SU-DHL-6 (cell line): ENCODE data around the gene ROCK2.

Experiments used
- H2AFZ ChIP-seq: fragments of 200-600 bp; sonication (generic); 2 replicates; pipeline ENCODE4 v1.6.1; 2014; ENCODE audit warnings: low read depth, mild to moderate bottlenecking, moderate library complexity, mixed read lengths, antibody characterized with exemption, low read length; ENCODE audit not compliant: severe bottlenecking
- H3F3A ChIP-seq: fragments of 200-600 bp; shearing (Covaris generic); 2 replicates; pipeline ENCODE4 v1.6.0; 2016; ENCODE audit warnings: antibody characterized with exemption, mild to moderate bottlenecking; ENCODE audit not compliant: insufficient read depth
- H3K27ac ChIP-seq: fragments of 200-600 bp; sonication (generic); 2 replicates; pipeline ENCODE4 v1.5.1; 2016; ENCODE audit warnings: low read depth, mild to moderate bottlenecking, low read length, moderate library complexity, mixed read lengths
- H3K27me3 ChIP-seq: fragments of 200-600 bp; sonication (generic), shearing (Covaris generic); 2 replicates; pipeline ENCODE4 v1.6.0; 2014; ENCODE audit warnings: mild to moderate bottlenecking, low read length
- H3K36me3 ChIP-seq: fragments of 200-600 bp; sonication (generic); 2 replicates; pipeline ENCODE4 v1.6.1; 2014; ENCODE audit warnings: mild to moderate bottlenecking, low read length, mixed read lengths
- H3K4me2 ChIP-seq: fragments of 300-600, 200-600 bp; shearing (Covaris generic), sonication (generic); 2 replicates; pipeline ENCODE4 v1.6.0; 2014; ENCODE audit warnings: low read length, low read depth, mild to moderate bottlenecking; ENCODE audit not compliant: poor library complexity, severe bottlenecking
- H3K4me3 ChIP-seq: fragments of 200-600 bp; sonication (generic); 2 replicates; pipeline ENCODE4 v1.5.1; 2014; ENCODE audit warnings: antibody characterized with exemption, low read length, mild to moderate bottlenecking, mixed read lengths; ENCODE audit not compliant: insufficient read depth, poor library complexity, severe bottlenecking
- H3K79me2 ChIP-seq: fragments of 200-600 bp; sonication (generic); 2 replicates; pipeline ENCODE4 v1.6.1; 2014; ENCODE audit warnings: mild to moderate bottlenecking, low read length, moderate library complexity; ENCODE audit not compliant: insufficient read depth
- H3K9ac ChIP-seq: fragments of 200-600 bp; sonication (generic); 2 replicates; pipeline ENCODE4 v1.7.0; 2014; ENCODE audit warnings: mild to moderate bottlenecking, low read length
- H3K9me2 ChIP-seq: fragments of 200-600 bp; sonication (generic); replicated peaks from 2 replicates; pipeline ENCODE4 v1.6.1; 2014; ENCODE audit warnings: low read length; ENCODE audit not compliant: insufficient read depth
- H3K9me3 ChIP-seq: fragments of 200-600 bp; sonication (generic); 2 replicates; pipeline ENCODE4 v1.6.1; 2014; ENCODE audit warnings: low read length, mixed read lengths; ENCODE audit not compliant: insufficient read depth
- H4K20me1 ChIP-seq: fragments of 200-600 bp; sonication (generic); 2 replicates; pipeline ENCODE4 v1.6.1; 2014; ENCODE audit warnings: low read depth, mild to moderate bottlenecking, antibody characterized with exemption, low read length, moderate library complexity, mixed read lengths
- CTCF ChIP-seq: fragments of 200-600 bp; sonication (generic); IDR thresholded peaks from one replicate; pipeline ENCODE4 v1.5.1; 2017; ENCODE audit warnings: antibody characterized with exemption, mild to moderate bottlenecking, low read length, moderate library complexity; ENCODE audit not compliant: insufficient read depth, poor library complexity, severe bottlenecking
- EZH2phosphoT487 ChIP-seq: fragments of 200-600 bp; sonication (generic), shearing (Covaris generic); conservative IDR thresholded peaks from 2 replicates; pipeline ENCODE4 v1.6.1; 2018; ENCODE audit warnings: mild to moderate bottlenecking, antibody characterized with exemption, low read length, moderate library complexity, mixed read lengths

The ROCK2 gene

GRCh38 chr2:11327871-11328270 is 16.6 kb downstream of the ROCK2 start:
- Histone ChIP-seq H3K27me3 (no peaks in the 10 kb centered on the region), H4K20me1 (peaks cover 34% of the 10 kb centered on the region), H3K9me3 (no peaks in the 10 kb centered on the region), H3K79me2 (peaks cover 93% of the 10 kb centered on the region), H3K36me3 (no peaks in the 10 kb centered on the region), H3K4me3 (no peak overlapping the region), H3K4me2 (no peak overlapping the region), H3K27ac (no peak overlapping the region), H3F3A (0 out of 2 replicates have a peak, but pooled peaks cover 5% of the 10 kb centered on the region), H3K9me2 (no peaks in the 10 kb centered on the region), H3K9ac (no peak overlapping the region), H2AFZ (no peak overlapping the region)
- TF ChIP-seq CTCF (no peak), EZH2phosphoT487 (no peak)

DNA sequence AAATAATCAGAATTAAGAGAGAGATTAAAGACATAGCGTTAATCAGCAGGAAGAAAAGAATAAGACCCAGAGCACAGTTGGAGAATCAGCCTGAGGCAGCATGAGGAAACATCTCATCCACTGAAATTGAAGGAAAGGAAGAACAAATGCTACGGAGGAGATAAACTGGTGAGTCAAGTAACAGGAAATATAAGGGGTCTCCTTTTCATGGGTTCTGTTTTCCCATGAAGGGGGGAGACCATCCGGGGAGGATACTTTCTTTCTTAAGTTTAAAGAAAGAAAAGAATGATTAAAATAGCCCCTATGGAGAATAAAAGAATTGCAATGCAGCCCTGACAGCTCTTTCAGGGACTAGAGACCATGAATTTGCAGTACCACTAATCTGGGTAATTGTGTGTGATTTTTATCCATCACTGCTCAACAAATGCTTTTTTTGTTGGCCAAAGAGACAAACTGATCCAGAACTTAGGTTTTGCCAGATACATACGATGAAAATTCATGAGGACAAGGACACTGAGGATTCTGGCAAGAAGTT is 17.7 kb downstream of the ROCK2 start:
- Histone ChIP-seq H2AFZ (no peak overlapping the region), H3F3A (0 out of 2 replicates have a peak, but pooled peaks cover 5% of the 10 kb centered on the region), H3K27ac (no peak overlapping the region), H4K20me1 (peaks cover 29% of the 10 kb centered on the region), H3K36me3 (no peaks in the 10 kb centered on the region), H3K9me3 (no peaks in the 10 kb centered on the region), H3K79me2 (peaks cover 92% of the 10 kb centered on the region), H3K4me3 (no peak overlapping the region), H3K4me2 (no peak overlapping the region), H3K9me2 (no peaks in the 10 kb centered on the region), H3K9ac (no peak overlapping the region), H3K27me3 (no peaks in the 10 kb centered on the region)
- TF ChIP-seq EZH2phosphoT487: no peak
- no peak for TF ChIP-seq CTCF

GRCh38 chr2:11325961-11326676 is 18.3 kb downstream of the ROCK2 start:
- Histone ChIP-seq H3K27me3 (no peaks in the 10 kb centered on the region), H3K27ac (no peak overlapping the region), H3K4me3 (no peak overlapping the region), H3K9me2 (no peaks in the 10 kb centered on the region), H2AFZ (no peak overlapping the region), H3K9ac (no peak overlapping the region), H4K20me1 (peaks cover 29% of the 10 kb centered on the region), H3K4me2 (no peak overlapping the region), H3K79me2 (peaks cover 92% of the 10 kb centered on the region), H3K36me3 (no peaks in the 10 kb centered on the region), H3F3A (0 out of 2 replicates have a peak, but pooled peaks cover 5% of the 10 kb centered on the region), H3K9me3 (no peaks in the 10 kb centered on the region)
- TF ChIP-seq CTCF (no peak), EZH2phosphoT487 (no peak)
